GM18868 (cell line): Measurements from ENCODE around the gene CCDC34.

ENCODE experiments used
- ATAC-seq: cut with Tn5 transposase; IDR thresholded peaks from one replicate; pipeline ENCODE4 v1.9.1; 2021; ENCODE audit warnings: mild to moderate bottlenecking, moderate library complexity; ENCODE audit not compliant: unreplicated experiment

Gene CCDC34

GRCh38 chr11:27292637-27293010 lies 70.4 kb downstream of the CCDC34 start:
- no peak for ATAC-seq

GRCh38 chr11:27291954-27292636 lies 70.9 kb downstream of the CCDC34 start:
- ATAC-seq: no peak

GRCh38 chr11:27291302-27291889 lies 71.6 kb downstream of the CCDC34 start:
- no peak for ATAC-seq

- no peak for ATAC-seq
Measured at GRCh38 chr11:27290261-27291050, 72.6 kb downstream of the CCDC34 start.
